ENCODE data around the gene ELFN1.

ELFN1 gene

DNA sequence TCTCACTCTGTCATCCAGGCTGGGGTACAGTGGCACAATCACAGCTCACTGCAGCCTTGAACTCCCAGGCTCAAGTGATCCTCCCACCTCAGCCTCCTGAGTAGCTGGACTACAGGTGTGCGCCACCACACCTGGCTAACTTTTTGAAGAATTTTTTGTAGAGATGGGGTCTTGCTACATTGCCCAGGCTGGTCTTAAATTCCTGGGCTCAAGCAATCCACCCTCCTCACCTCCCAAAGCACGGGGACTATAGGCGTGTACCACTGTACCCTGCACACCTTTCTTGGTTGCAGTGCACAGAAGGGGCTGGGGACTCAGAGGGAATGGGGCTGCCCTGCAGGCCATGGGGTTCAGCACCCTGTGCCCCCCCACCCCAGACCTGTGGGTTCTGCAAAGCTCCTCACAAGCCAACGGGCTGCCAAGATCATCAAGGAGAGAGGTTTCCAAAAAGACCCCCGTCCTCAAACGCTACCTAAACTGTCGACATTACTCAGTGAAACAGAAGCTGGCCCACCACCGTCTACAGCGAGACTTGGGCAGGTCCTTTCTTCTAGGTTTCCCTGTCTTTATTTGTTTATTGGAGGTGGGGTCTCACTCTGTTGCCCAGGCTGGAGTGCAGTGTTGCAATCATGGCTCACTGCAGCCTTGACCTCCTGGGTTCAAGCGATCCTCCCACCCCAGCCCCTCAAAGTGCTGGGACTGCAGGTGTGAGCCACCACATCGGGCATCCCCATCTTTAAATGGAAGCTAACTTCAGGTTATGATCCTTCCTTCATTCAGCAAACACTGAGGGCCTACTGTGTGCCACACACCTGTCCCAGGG, 26.6 kb upstream of the ELFN1 start:
- DNase-seq = no peak

DNA sequence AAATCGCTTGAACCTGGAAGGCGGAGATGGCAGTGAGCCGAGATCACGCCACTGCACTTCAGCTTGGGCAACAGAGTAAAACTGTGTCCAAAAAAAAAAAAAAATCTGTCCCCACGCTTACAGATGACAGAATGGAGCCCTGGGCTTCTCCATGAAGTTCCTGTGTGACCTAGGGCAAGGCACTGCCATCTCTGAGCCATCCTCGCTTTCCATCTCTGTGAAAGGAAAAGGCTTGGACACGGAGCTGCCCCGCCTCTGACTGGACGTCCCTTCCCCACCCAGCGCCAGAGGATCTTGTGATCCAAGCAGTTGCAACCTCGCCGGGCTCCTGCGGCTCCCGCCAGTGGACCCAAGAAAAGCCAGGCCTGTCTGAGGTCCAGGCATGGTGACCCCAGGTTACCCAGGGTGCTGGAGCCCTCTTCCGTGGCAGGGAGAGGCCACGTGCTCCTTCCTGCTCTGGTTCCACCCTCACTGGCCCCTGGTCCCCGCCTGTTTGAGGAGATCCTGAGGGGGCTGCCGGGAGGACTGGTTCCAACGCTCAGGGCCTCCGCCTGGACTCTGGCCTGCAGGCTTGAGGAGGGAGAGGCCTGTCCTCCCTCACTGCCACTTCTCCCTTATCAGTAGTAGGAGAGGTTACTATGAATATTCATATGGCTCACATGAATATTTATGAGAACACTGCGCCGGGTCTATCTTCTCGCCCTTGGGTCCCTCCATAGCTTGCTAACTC, 25.6 kb upstream of the ELFN1 start:
- no peak for DNase-seq

DNA sequence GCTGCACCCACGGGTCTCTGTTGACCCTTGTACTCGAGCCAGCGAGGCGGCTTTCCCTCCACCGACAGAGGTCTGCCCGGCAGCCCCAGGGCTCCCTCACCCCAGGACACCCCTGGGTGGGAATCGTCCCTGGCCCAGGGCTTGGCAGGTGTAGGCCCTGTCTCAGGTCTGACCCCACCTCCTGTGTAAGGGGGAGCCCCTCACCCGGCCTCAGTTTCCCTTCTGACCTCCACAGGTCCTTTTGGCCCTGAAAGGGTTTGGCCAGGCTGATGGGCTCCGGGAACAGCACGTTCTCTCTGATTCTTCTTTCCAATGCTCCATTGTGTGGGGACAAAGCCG, 25.0 kb upstream of the ELFN1 start:
- no peak for DNase-seq

DNA sequence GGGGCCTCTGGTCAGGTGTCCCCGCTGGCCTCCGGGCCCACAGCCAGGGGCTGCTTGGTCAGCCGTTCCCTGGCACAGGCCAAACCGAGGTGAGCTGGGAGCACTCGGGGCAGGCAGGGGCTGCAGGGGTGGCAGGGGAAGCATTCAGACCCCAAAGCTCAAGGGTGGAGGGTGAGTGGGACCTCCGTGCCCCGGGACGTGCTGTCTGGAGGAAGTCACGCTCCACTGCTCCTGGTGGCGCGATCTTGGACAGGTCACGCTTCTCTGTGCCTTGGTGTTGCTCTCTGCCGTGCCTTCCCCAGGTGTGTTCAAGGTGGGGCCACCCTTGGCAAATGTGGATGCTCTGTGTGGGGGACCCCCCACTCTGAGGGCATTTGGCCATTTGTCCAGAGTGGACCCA, 24.6 kb upstream of the ELFN1 start:
- no peak for DNase-seq

DNA sequence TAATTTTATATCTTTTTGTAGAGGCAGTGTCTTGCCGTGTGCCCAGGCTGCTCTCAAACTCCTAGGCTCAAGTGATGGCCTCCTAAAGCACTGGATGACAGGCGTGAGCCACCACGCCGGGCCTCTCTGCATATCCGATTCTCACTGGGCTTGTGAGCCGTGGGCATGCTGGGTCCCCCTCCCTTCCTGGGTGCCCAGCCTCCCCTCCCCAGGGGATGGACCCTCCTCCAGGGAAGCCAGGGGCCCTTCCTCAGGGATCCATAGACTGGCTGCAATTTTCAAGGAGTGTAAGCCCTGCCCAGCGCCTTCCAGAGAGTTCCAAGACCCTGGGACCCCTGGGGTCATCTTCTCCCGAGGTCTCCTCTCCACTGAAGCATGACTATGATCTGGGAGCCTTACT, 23.7 kb upstream of the ELFN1 start:
- no peak for DNase-seq

DNA sequence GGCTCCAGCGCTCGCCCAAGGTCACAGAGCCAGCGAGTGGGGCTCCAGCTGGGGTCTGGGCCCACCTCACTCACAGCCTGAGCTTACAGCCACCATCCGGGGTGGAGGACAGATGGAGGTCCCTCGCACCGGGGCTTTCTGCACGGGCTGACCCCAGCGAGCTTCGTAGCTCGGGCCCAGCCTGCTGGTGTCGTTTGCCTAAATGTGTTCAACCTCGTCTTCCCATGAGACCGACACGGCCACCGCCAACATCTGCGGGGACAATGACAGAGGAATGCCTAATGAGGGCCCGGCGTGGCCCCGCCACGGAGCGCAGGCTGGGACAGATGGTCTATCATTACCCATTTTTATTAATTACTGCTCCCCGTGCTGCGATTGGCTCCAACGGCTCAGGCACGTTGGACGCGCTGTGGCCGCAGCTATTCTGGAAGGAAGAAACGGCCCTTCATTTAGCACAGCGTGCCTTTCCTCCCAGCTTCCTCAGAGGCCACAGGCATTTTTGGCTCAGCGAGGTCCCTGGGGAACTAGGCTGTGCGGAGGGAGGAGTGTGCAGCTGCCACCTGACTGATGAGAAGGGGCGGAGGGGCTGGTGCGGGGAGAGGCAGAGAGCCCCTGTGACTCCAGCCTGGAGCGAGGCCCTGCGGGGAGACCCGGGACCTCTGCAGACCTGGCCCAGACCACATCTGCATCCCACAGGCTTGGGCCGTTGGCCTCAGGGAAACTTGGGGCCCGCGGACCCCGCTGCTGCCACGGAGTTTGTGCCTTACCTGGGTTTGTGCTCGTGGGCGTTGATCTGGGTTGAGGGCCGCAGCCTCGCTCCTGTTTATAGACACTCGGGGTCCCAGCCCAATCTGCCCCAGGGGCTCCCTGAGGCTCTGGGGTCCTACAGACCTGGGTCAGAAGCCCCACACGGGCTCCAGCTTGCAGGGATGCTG, 22.9 kb upstream of the ELFN1 start:
- DNase-seq = no peak

DNA sequence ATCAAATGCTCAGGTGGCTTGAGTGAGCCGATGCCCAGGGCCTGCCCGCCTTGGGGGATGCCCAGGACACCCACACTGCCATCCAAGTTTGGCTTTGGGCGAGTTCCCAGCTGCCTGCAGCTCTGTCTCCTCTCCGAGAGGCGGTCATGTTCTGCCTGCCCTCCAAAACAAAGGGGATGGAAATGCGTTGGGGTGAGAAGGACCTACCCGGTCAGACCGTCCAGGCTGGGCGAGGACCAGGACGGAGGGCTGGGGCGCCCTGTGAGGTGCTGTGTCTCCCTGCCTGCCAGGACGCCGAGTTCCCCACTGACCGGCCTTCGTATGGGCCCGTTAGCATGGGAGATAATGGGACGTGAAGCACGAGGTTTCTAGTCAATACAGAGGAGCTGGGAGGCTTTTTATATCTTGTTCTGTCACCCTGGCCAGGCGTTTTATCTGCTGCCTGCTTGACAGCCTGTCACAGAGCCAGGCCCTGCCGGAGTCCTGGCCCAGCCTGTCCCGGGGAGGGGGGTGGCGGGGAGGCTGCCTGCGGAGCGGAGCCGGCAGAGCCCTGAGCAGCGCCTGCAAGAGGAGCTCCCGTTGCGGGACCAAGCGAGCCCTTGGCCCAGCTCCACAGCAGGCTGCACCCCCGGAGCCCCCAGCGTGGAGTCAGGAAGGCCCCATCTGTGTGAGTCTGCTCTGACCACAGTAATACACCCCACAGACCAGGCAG, 22.0 kb upstream of the ELFN1 start:
- no peak for DNase-seq

DNA sequence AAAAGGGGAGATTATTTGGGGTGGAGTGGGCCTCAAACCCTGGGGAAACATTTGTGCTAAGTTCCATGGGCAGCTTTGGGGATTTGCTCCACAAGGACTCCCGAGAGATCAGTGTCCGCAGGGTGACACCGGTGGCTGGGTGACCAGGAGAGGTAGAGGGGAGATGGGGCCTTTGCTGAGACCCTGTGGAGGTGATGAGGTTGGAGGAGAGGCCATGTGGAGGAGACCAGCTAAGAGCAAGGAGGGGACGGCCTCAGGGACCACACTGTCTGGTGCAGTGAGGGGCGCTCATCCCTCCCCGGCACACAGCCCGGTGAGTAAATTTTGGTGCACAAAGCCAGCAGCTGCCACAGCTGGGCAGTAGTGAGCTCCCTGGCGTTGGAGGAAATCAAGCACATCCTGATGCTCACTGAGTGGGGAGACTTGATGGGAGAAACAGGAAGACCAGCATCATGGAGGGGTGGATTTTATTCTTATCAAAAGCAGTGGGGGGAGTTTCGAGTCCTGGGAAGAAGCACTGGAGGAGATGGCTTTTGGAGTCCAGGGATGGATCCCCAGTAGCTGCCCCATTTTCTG, 20.2 kb upstream of the ELFN1 start:
- no peak for DNase-seq

DNA sequence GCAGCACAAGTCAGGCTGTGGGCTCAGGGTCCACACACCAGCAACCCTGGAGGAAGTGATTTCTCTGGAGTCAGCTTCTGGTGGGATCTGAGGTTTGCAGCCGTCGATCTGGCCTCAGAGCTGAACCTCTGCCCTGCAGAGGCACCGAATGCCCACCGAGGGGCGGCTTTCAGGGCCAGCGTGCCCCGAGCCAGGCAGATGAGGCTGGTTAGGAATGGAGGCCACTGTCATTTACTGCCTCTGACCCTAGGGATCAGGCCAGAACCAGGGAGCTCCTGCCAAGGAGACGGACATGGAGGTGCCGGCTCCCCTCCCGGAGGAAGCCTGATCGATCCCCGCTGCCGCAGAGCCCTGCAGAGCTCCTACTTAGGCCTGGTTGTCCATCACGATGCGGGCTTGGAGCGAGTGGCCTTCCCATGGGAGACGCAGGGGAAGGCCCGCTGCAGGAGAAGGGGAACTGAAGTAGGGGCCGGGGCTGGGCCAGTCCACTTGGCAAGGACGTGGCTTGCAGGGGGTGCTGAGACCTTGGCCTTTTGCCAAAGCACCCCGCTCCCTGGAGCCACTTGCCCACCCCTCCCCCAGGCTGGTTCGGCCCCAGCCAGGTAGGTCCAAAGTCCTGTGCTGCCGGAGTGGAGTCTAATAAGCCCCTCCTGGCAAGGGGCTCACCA, 19.6 kb upstream of the ELFN1 start:
- no peak for DNase-seq

DNA sequence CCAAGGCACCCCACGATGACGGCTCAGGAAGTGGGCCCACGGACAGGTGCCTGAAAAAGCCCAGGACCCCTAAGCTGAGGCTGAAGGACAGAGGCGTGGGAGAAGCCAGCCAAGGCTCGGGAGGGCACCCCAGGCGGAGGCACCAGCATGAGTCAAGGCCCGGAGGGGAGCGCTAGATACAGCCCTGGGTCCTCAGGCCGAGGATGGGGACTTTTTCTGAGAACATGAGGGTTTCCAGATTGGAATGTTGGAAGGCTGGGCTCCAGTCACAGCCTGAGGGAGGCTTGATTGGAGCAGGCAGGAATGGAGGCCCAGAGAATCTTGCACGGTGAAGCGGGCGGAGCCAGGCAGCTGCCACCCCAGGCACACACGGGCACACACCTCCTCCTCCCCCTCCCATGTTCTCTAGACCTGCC, 19.0 kb upstream of the ELFN1 start:
- DNase-seq = no peak

DNA sequence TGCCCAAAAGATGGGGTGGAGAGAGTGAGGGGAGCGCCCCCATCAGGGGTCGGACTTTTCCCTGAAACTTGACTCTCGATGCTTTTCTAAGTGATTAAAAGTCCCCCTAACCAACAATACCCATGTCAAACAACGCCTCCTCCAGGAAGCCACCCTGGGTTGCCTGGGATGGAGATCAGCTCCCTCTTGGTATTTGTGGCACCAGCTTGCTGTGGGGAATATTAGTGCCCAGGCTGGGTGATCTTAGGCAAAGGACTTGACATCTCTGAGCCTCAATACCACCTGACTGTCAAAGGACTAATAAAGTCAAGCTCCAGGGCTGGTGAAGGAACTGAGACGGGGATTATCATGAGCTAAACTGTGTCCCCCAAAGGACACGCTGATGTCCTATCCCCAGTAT, 18.2 kb upstream of the ELFN1 start:
- no peak for DNase-seq

DNA sequence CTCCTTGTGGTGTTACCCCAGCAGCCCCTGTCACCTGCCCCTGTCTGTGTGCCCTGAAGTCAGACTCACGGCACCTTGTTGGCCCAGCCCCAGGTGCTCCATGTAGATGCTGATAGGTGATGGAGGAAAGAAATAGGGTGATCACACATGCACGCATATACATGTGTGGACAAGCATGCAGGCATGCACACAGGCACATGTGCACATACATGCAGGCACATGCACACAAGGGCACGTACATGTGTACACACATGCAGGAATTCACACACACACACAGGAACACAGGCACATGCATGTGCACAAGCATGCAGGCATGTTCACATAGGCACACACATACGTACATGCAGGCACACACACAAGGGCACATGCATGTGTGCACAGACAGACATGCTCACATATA, 16.6 kb upstream of the ELFN1 start:
- no peak for DNase-seq

DNA sequence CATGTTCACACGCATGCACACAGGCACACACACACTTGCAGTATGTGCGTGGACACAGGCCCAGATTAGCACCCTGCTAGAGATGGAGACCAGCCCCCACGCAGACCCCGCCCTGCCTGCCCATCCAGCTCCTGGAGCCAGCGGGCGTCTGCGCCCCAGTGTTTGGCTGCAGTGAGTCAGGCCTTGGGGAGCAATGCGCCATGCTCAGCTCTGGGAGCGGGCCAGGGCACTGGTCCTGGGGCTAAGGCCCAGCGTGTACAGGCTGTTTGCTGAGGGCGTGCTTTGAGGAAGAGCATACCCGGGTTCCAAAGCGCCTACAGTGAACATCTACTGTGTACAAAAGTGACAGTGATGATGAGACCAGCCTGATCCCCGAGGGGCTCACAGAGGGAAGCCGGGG, 16.0 kb upstream of the ELFN1 start:
- DNase-seq = no peak

DNA sequence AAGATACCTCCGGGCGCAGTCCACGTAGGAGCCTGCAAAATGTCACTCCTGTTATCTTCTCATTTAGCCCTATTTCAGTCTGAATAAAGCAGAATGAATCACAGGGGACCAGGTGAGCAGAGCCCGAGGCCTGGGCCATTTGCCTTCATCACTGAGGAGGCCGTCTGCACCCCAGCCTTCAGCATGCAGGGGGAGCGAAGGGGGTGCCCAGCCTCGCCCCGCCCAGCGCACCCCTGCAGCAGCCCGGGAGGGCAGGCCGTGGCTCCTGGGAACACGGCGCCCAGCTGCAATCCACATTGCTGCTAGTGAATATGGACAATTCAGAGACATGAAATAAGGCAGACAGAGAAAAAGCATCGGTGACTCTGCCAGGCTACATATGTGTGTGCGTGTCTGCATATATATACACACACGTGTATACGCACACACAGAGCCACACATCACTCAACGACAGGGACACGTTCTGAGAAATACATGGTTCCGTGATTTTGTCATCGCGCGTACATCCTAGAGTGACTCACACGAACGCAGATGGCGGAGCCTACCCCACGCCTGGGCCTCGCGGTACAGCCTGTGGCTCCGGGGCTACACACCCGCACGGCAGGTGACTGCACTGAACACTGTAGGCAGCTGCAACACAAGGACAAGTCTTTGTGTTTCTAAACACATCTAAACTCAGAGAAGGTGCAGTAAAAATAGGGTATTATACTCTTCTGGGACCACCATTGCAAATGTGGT, 15.2 kb upstream of the ELFN1 start:
- DNase-seq = no peak

DNA sequence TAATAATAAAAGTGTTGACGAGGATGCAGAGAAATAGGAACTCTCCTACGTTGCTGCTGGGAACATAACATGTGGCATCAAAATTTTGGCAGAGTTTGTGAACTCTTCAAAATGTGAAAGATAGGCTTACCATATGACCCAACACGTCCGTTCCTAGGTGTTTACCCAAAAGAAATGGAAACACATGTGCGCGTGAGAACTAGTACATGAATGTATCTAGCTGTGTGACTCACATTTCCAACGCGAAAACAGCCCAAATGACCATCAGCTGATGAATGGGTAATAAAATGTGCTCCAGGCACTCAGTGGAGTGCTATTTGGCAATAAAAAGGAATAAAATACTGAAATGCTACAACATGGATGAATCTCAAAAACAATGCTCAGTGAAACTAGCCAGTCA, 10.4 kb upstream of the ELFN1 start:
- no peak for DNase-seq

DNA sequence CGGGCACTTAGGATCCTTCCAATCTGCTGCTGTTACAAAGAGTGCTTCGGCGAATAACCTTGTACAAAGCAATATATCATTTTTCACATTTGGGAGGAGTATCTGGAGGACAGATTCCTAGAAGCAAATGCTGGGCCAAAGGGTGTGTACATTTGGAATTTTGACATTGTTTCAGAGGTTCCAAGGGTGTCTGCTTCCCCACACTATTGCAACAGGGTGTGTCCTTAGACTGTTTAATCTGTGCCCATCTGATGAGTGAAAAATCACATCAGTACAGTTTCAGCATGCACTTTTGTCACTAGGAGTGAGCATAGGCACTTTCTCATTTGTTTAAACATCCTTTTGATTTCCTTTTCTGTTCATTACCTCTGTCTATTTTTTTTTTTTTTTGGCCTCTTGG, 8.6 kb upstream of the ELFN1 start:
- no peak for DNase-seq

DNA sequence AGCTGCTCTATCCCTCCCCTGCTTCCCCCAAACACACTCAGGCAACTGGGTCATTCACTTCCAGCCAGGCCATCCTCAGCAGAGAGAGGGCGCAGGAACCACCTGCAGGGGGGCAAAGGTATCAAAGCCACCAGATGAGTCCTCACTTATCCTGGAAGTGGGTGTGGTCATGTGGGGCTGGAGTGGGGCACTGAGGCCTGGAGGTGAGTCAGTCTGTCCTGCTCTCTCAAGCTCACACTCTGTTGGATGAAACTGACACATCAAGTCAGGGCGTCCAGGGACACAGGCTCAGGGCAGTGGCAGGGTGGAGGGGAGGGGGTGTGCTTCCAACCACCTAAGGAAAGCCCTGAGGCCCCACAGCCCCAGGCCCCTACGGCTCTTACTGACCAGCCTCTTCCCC, 8.0 kb upstream of the ELFN1 start:
- DNase-seq = no peak

DNA sequence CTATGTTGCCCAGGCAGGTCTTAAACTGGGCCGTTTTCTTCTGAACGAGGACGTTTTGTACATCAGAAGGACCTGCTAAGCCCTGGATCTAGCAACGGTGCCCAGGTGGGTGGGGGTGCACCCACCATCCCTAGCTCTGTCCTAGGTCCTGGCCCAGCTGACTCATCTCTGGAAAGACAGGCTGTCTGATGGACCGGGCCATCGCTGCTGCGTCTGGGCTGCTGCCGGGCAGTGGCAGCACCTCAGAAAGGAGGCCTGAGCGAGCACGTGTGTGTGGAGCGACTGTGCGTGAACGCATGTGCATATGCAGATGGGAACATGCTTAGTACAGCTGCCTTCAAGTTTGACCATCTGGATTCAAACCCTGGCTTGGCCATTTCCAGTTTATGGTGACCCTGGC, 7.3 kb upstream of the ELFN1 start:
- no peak for DNase-seq

DNA sequence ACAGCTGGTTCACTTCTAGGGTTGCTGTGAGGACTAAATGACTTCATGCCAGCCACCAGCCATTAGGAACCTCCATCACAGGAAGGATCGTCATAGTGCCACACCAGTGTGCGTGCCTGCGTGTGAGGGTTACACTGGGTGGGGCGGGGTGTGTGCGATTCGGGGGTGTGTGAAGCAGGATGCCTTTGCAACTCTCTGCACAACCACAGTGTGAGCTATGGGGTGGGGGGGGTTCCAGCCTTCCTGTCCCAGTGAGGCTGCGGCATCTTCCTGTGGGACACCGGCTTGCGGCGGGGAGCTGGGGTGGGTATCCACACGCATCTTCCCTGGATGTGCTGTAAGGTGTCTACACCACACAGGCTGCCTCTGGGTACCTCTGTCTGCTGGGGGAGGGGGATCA, 6.9 kb upstream of the ELFN1 start:
- DNase-seq = no peak

DNA sequence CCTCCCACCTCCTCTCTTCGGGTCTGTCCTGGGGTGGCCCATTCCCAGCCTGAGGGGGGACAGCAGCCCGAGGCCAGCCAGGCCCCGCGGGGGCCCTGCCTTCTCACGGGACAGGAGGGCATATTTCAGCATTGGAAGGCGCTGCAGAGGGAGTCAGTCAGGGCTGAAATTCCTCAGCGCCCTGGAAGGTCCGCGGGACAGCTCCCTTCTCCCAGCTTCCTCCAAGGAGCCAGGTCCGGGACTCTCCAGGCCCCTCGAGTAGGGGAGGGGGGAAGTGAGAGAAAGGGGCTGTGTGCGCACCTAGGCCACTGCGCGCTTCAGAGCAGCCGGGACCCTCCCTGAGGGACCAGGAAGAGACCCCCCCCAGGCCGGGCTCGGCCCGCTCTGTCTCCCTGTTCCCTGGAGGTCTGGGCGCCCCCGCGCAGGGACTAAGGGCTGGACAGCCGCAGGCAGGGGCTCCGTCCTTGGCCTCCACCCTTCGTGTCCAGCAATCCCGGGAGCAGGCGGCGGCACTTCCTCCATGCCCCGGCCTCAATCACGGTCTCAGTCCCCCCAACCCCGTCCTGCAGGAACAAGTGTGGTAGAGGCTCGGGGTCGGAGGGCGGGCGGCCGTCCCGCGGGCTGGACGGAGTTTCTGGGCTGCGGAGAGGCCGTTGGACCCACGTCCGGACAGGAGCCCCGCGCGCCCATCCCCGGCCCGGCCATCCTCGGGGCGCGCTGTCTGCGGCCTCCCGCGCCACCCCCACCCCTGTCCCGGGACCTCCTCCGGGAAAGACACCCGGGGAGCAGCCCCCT, 6.0 kb upstream of the ELFN1 start:
- DNase-seq = no peak

Measured in SIG-M5 (cell line).